Astrocyte (in vitro differentiated cells and primary cell): ENCODE data around the gene CLINT1. TPM values are rescaled to one million over a fixed set of nuclear protein-coding genes. Genes with fewer than 3 reads are reported as not detected.
"Not testable (repeated sequence)": the region's sequence is repeated elsewhere in the genome, so short reads cannot be mapped to it uniquely, and the experiment has no call there.

Experiments used
- DNase-seq: peaks from one replicate; pipeline ENCODE4 v3.0.0-alpha.2; 2010; ENCODE audit warnings: low read depth
- FAIRE-seq: peaks from 2 replicates; lab custom pipeline; 2011; peaks lifted over from hg19 to GRCh38; lab: Jason Lieb, UNC
- H2AFZ ChIP-seq: 2 replicates; pipeline ENCODE4 v1.6.0; 2012; ENCODE audit warnings: low read depth, low read length, inconsistent platforms
- H3K27ac ChIP-seq: 2 replicates; pipeline ENCODE4 v1.5.1; 2011; ENCODE audit warnings: low read depth, low read length, inconsistent platforms
- H3K27me3 ChIP-seq: 2 replicates; pipeline ENCODE4 v1.6.0; 2011; ENCODE audit warnings: low read length, inconsistent platforms; ENCODE audit not compliant: insufficient read depth
- H3K36me3 ChIP-seq: 2 replicates; pipeline ENCODE4 v1.5.1; 2011; ENCODE audit warnings: low read length, inconsistent platforms; ENCODE audit not compliant: insufficient read depth
- H3K4me1 ChIP-seq: 2 replicates; pipeline ENCODE4 v1.5.1; 2011; ENCODE audit warnings: low read length, inconsistent platforms; ENCODE audit not compliant: insufficient read depth
- H3K4me2 ChIP-seq: 2 replicates; pipeline ENCODE4 v1.6.0; 2012; ENCODE audit warnings: low read length, inconsistent platforms
- H3K4me3 ChIP-seq: 2 replicates; pipeline ENCODE4 v1.5.1; 2011; ENCODE audit warnings: low read depth, mild to moderate bottlenecking, low read length, inconsistent platforms; ENCODE audit not compliant: insufficient read depth
- H3K79me2 ChIP-seq: 2 replicates; pipeline ENCODE4 v1.6.0; 2012; ENCODE audit warnings: mild to moderate bottlenecking, low read length, inconsistent platforms; ENCODE audit not compliant: insufficient read depth
- H3K9ac ChIP-seq: 2 replicates; pipeline ENCODE4 v1.6.0; 2012; ENCODE audit warnings: mild to moderate bottlenecking, low read length, inconsistent platforms
- H3K9me3 ChIP-seq: 2 replicates; pipeline ENCODE4 v1.5.1; 2012; ENCODE audit warnings: low read depth, mild to moderate bottlenecking, low read length, inconsistent platforms; ENCODE audit not compliant: insufficient read depth
- H4K20me1 ChIP-seq: 2 replicates; pipeline ENCODE4 v1.6.0; 2012; ENCODE audit warnings: low read length, inconsistent platforms; ENCODE audit not compliant: insufficient read depth
- H3K27ac Mint-ChIP-seq: one replicate; pipeline ENCODE4 v1.8.0; 2021; ENCODE audit warnings: mild to moderate bottlenecking, mixed read lengths; ENCODE audit not compliant: unreplicated experiment
- H3K27me3 Mint-ChIP-seq: one replicate; pipeline ENCODE4 v1.8.0; 2021; ENCODE audit warnings: low read depth, mixed read lengths; ENCODE audit not compliant: unreplicated experiment
- H3K36me3 Mint-ChIP-seq: one replicate; pipeline ENCODE4 v1.8.0; 2021; ENCODE audit warnings: low read depth, mixed read lengths; ENCODE audit not compliant: unreplicated experiment
- H3K4me1 Mint-ChIP-seq: one replicate; pipeline ENCODE4 v1.8.0; 2021; ENCODE audit warnings: low read depth, mixed read lengths; ENCODE audit not compliant: unreplicated experiment
- H3K4me3 Mint-ChIP-seq: one replicate; pipeline ENCODE4 v1.8.0; 2021; ENCODE audit warnings: mild to moderate bottlenecking, moderate library complexity, mixed read lengths; ENCODE audit not compliant: unreplicated experiment
- H3K9me3 Mint-ChIP-seq: one replicate; pipeline ENCODE4 v1.8.0; 2021; ENCODE audit warnings: mild to moderate bottlenecking, mixed read lengths; ENCODE audit not compliant: unreplicated experiment
- CTCF ChIP-seq: IDR thresholded peaks from 2 replicates; pipeline ENCODE4 v1.5.1; 2011; ENCODE audit warnings: low read depth, mild to moderate bottlenecking, inconsistent platforms, low read length, moderate library complexity; ENCODE audit not compliant: insufficient read depth
- EZH2 ChIP-seq: IDR thresholded peaks from 2 replicates; pipeline ENCODE4 v1.6.1; 2012; ENCODE audit warnings: mild to moderate bottlenecking, low read length, inconsistent platforms; ENCODE audit not compliant: insufficient read depth
- total RNA-seq: library from RNA; stranded (reverse); gene quantifications from 2 replicates; pipeline ENCODE4 v1.2.1, GENCODE V29; 2021

The CLINT1 gene
- total RNA-seq, 1 donor from 2014 or later = 100 TPM

DNA sequence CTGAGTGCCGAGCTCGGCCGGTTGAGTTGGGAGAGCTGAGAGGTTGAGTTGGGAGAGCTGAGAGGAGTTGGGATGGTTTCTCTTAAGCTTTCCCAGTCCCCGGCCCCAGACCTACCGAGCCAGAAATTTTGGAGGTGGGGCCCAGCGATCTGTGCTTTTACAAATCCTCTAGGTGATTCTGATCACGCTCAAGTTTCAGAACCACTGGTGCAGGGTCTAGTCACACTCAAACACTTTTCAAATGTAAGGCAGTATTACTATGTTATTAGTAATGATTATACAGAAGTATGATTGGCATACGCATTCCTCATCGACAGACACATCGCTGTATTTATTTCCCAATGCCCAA lies 256 bp upstream of the CLINT1 start:
- Histone ChIP-seq H3K79me2 (peaks cover 48% of the 10 kb centered on the region), H4K20me1 (peaks cover 44% of the 10 kb centered on the region), H3K4me3 (peak overlapping the region; percentile 90), H3K9me3 (no peaks in the 10 kb centered on the region), H2AFZ (peak overlapping the region; percentile 89), H3K27ac (peak overlapping the region; percentile 86), H3K36me3 (no peaks in the 10 kb centered on the region), H3K4me1 (peaks cover 7% of the 10 kb centered on the region), H3K9ac (peak overlapping the region; percentile 97), H3K27me3 (no peaks in the 10 kb centered on the region), H3K4me2 (peak overlapping the region; percentile 88)
- Mint-ChIP-seq H3K27ac (peak overlapping the region; percentile 91), H3K27me3 (no peaks in the 10 kb centered on the region), H3K4me1 (peaks cover 21% of the 10 kb centered on the region), H3K36me3 (no peaks in the 10 kb centered on the region), H3K9me3 (no peaks in the 10 kb centered on the region), H3K4me3 (peak overlapping the region; percentile 96)
- TF ChIP-seq EZH2 (no peak), CTCF (no peak)
- no peak for FAIRE-seq
- DNase-seq = no peak

DNA sequence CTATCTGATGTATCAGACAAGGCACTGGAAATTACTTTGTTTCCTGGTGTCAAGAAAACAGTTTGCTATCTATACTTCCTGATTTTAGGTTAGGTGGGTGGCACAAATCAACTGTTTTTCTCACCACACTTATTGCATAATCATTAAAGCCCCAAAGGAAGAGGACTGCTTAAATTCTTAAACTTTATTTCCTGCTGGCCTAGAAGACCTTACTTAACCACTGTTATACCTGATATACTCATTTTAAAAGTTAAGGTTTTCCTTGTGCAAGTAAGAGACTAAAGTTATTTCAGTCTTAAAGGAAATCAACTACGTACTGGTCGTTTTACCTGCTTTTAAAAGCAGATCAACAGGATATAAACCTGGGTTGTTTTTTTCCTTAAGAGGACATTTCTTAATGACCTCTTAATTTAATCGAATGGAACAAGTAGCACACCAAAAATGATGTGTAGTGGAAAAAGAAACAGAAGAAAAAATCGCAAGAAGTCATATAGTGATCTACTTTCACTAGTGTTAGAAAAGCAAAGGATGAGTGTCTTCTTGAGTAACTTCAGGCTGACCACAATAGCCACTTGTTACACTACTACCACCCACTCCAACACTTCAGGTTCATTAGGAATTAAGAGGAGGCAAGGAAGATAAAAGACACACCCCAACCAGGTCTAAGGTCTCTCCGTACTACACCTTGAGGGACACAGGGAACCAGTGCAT lies 974 bp downstream of the CLINT1 start:
- peak overlapping the region; percentile 93 for H3K27ac Mint-ChIP-seq
- H3K27me3 ChIP-seq = no peaks in the 10 kb centered on the region
- no peaks in the 10 kb centered on the region for H3K36me3 Mint-ChIP-seq
- peak overlapping the region; percentile 97 for H3K9ac ChIP-seq
- peaks cover 24% of the 10 kb centered on the region for H3K4me1 Mint-ChIP-seq
- peak overlapping the region; percentile 89 for H2AFZ ChIP-seq
- H4K20me1 ChIP-seq = peaks cover 56% of the 10 kb centered on the region
- peaks cover 60% of the 10 kb centered on the region for H3K79me2 ChIP-seq
- H3K9me3 Mint-ChIP-seq = no peaks in the 10 kb centered on the region
- H3K4me2 ChIP-seq = peak overlapping the region; percentile 88
- FAIRE-seq (no peak), DNase-seq (peak; percentile 42)
- peaks cover 7% of the 10 kb centered on the region for H3K4me1 ChIP-seq
- peak overlapping the region; percentile 96 for H3K4me3 Mint-ChIP-seq
- no peaks in the 10 kb centered on the region for H3K36me3 ChIP-seq
- peak overlapping the region; percentile 90 for H3K4me3 ChIP-seq
- H3K9me3 ChIP-seq = no peaks in the 10 kb centered on the region
- H3K27ac ChIP-seq = peak overlapping the region; percentile 86
- TF ChIP-seq CTCF (no peak), EZH2 (no peak)
- no peaks in the 10 kb centered on the region for H3K27me3 Mint-ChIP-seq

DNA sequence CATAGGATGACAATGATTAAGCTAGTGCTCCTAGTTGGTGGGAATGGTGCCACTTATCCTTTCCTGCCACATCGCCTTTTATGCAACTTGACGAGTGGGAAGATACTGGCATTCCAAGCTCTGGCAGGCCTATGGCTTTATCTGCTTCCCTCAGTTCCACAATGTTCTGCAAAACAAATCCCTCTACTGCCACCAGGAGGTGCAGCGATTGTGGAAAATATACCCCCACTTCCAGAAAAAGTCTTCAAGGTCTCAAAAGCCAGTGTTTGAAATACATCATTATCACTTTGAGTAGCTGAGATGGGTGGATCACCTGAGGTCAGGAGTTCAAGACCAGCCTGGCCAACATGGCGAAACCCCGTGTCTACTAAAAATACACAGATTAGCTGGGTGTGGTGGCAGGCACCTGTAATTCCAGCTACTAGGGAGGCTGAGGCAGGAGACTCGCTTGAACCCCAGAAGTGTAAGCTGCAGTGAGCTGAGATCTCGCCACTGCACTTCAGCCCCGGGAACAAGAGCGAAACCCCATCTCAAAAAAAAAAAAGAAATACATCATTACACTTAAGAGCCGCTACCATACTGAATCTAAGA lies 3.4 kb downstream of the CLINT1 start:
- H3K36me3 ChIP-seq = no peaks in the 10 kb centered on the region
- H3K4me2 ChIP-seq = peak overlapping the region; percentile 9
- Mint-ChIP-seq H3K9me3 (no peaks in the 10 kb centered on the region), H3K4me3 (no peak overlapping the region), H3K4me1 (peaks cover 23% of the 10 kb centered on the region), H3K27me3 (no peaks in the 10 kb centered on the region), H3K27ac (no peak overlapping the region), H3K36me3 (no peaks in the 10 kb centered on the region)
- no peaks in the 10 kb centered on the region for H3K9me3 ChIP-seq
- FAIRE-seq (no peak), DNase-seq (peak; percentile 35)
- TF ChIP-seq EZH2 = no peak
- peak; percentile 71 for TF ChIP-seq CTCF
- peaks cover 7% of the 10 kb centered on the region for H3K4me1 ChIP-seq
- peaks cover 85% of the 10 kb centered on the region for H3K79me2 ChIP-seq
- H3K4me3 ChIP-seq = no peak overlapping the region
- H3K9ac ChIP-seq = no peak overlapping the region
- H3K27ac ChIP-seq = no peak overlapping the region
- no peaks in the 10 kb centered on the region for H3K27me3 ChIP-seq
- H4K20me1 ChIP-seq = peaks cover 79% of the 10 kb centered on the region
- no peak overlapping the region for H2AFZ ChIP-seq

DNA sequence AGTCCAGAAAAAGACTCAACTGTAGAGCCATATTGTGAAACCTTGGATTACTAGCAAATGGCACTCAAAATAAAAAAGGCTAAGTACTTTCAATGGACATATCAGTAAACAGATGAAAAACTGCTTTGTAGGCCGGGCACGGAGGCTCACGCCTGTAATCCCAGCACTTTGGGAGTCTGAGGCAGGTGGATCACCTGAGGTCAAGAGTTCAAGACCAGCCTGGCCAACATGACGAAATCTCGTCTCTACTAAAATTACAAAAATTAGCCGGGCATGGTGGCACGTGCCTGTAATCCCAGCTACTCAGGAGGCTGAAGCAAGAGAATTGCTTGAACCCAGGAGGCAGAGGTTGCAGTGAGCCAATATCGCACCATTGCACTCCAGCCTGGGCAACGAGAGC lies 5.6 kb downstream of the CLINT1 start:
- not testable (repeated sequence) for H3K27ac ChIP-seq, H3K36me3 ChIP-seq, FAIRE-seq, H3K9me3 Mint-ChIP-seq, DNase-seq, H2AFZ ChIP-seq, H3K4me1 ChIP-seq, H3K4me3 Mint-ChIP-seq, H3K9ac ChIP-seq, H3K9me3 ChIP-seq, H3K27me3 ChIP-seq, H3K4me2 ChIP-seq, H3K4me3 ChIP-seq, H3K36me3 Mint-ChIP-seq, H3K27me3 Mint-ChIP-seq
- Mint-ChIP-seq H3K4me1 (peaks cover 22% of the 10 kb centered on the region), H3K27ac (peak overlapping the region; percentile 26)
- peaks cover 100% of the 10 kb centered on the region for H3K79me2 ChIP-seq
- peaks cover 98% of the 10 kb centered on the region for H4K20me1 ChIP-seq
